H9 (cell line): ENCODE results near the gene SLC2A1. TPM values are rescaled to one million over a fixed set of nuclear protein-coding genes. Genes with fewer than 3 reads are reported as not detected.

Source experiments
- DNase-seq: peaks from one replicate; pipeline ENCODE4 v3.0.0-alpha.2; 2017
- H2AFZ ChIP-seq: one replicate; pipeline ENCODE4 v1.6.1; 2013; ENCODE audit warnings: mild to moderate bottlenecking, low read length, control low read depth, moderate library complexity
- H2AK5ac ChIP-seq: 2 replicates; pipeline ENCODE4 v1.6.1; 2013; ENCODE audit warnings: low read length, control low read depth, mixed read lengths; ENCODE audit not compliant: insufficient read length
- H2BK120ac ChIP-seq: one replicate; pipeline ENCODE4 v1.6.1; 2013; ENCODE audit warnings: low read depth, mild to moderate bottlenecking, low read length, control low read depth, inconsistent platforms; ENCODE audit not compliant: poor library complexity, severe bottlenecking
- H2BK12ac ChIP-seq: 2 replicates; pipeline ENCODE4 v1.6.1; 2013; ENCODE audit warnings: low read length, control low read depth, mixed read lengths, low read depth; ENCODE audit not compliant: insufficient read length
- H2BK15ac ChIP-seq: 2 replicates; pipeline ENCODE4 v1.6.1; 2013; ENCODE audit warnings: low read depth, low read length, control low read depth
- H2BK20ac ChIP-seq: one replicate; pipeline ENCODE4 v1.6.1; 2013; ENCODE audit warnings: low read depth, mild to moderate bottlenecking, low read length, control low read depth, inconsistent platforms; ENCODE audit not compliant: poor library complexity, severe bottlenecking
- H2BK5ac ChIP-seq: 2 replicates; pipeline ENCODE4 v1.6.1; 2013; ENCODE audit warnings: low read length, control low read depth, mixed read lengths; ENCODE audit not compliant: insufficient read length
- H3K14ac ChIP-seq: 2 replicates; pipeline ENCODE4 v1.6.1; 2013; ENCODE audit warnings: low read length, control low read depth; ENCODE audit not compliant: insufficient read depth
- H3K18ac ChIP-seq: 2 replicates; pipeline ENCODE4 v1.6.1; 2013; ENCODE audit warnings: low read depth, mild to moderate bottlenecking, mixed read lengths, low read length, control low read depth; ENCODE audit not compliant: insufficient read length
- H3K23ac ChIP-seq: 2 replicates; pipeline ENCODE4 v1.6.1; 2013; ENCODE audit warnings: low read length, control low read depth, mixed read lengths, low read depth; ENCODE audit not compliant: insufficient read length
- H3K23me2 ChIP-seq: 2 replicates; pipeline ENCODE4 v1.6.1; 2013; ENCODE audit warnings: low read depth, mild to moderate bottlenecking, mixed read lengths, low read length, control low read depth; ENCODE audit not compliant: insufficient read length, poor library complexity, severe bottlenecking
- H3K27ac ChIP-seq: 2 replicates; pipeline ENCODE4 v1.5.1; 2013; ENCODE audit warnings: low read length, control low read depth, mixed read lengths, low read depth; ENCODE audit not compliant: insufficient read length
- H3K27me3 ChIP-seq: 2 replicates; pipeline ENCODE4 v1.6.1; 2013; ENCODE audit warnings: low read length, control low read depth, inconsistent platforms; ENCODE audit not compliant: insufficient read depth
- H3K4ac ChIP-seq: 2 replicates; pipeline ENCODE4 v1.6.1; 2013; ENCODE audit warnings: low read depth, mild to moderate bottlenecking, control low read depth, inconsistent platforms, low read length, moderate library complexity
- H3K4me1 ChIP-seq: 2 replicates; pipeline ENCODE4 v1.6.1; 2013; ENCODE audit warnings: low read length, control low read depth, inconsistent platforms; ENCODE audit not compliant: insufficient read depth
- H3K4me2 ChIP-seq: 2 replicates; pipeline ENCODE4 v1.6.1; 2013; ENCODE audit warnings: low read length, control low read depth, mixed read lengths; ENCODE audit not compliant: insufficient read length, insufficient read depth
- H3K56ac ChIP-seq: 2 replicates; pipeline ENCODE4 v1.6.1; 2013; ENCODE audit warnings: low read depth, mild to moderate bottlenecking, mixed read lengths, low read length, control low read depth; ENCODE audit not compliant: insufficient read length
- H3K79me1 ChIP-seq: 2 replicates; pipeline ENCODE4 v1.6.1; 2013; ENCODE audit warnings: low read depth, mild to moderate bottlenecking, moderate library complexity, low read length, control low read depth, inconsistent platforms; ENCODE audit not compliant: insufficient read depth, poor library complexity, severe bottlenecking
- H3K79me2 ChIP-seq: 2 replicates; pipeline ENCODE4 v1.6.1; 2013; ENCODE audit warnings: low read length, control low read depth, inconsistent platforms; ENCODE audit not compliant: insufficient read depth
- H3K9ac ChIP-seq: 2 replicates; pipeline ENCODE4 v1.6.1; 2013; ENCODE audit warnings: low read length, control low read depth, mixed read lengths; ENCODE audit not compliant: insufficient read length; ENCODE audit errors: extremely low read depth
- H3K9me3 ChIP-seq: one replicate; pipeline ENCODE4 v1.6.1; 2013; ENCODE audit warnings: low read depth, low read length, inconsistent platforms; ENCODE audit not compliant: control insufficient read depth
- H3T11ph ChIP-seq: one replicate; pipeline ENCODE4 v1.6.1; 2013; ENCODE audit warnings: mild to moderate bottlenecking, low read length, control low read depth, inconsistent platforms
- H4K20me1 ChIP-seq: one replicate; pipeline ENCODE4 v1.6.1; 2013; ENCODE audit not compliant: control insufficient read depth, insufficient read length, insufficient read depth
- H4K5ac ChIP-seq: 2 replicates; pipeline ENCODE4 v1.6.1; 2013; ENCODE audit warnings: low read depth, mild to moderate bottlenecking, mixed read lengths, low read length, control low read depth; ENCODE audit not compliant: insufficient read length
- H4K8ac ChIP-seq: replicated peaks from 2 replicates; pipeline ENCODE4 v1.6.1; 2013; ENCODE audit warnings: low read length, control low read depth, mixed read lengths, low read depth; ENCODE audit not compliant: insufficient read length
- H4K91ac ChIP-seq: 2 replicates; pipeline ENCODE4 v1.6.1; 2013; ENCODE audit warnings: low read depth, mild to moderate bottlenecking, moderate library complexity, mixed read lengths, low read length, control low read depth; ENCODE audit not compliant: insufficient read length
- H3K27ac Mint-ChIP-seq, 3 experiments: 2 replicates in 2 of 3; 3 replicates in 1 of 3; pipeline ENCODE4 v1.8.0; 2020 to 2021; ENCODE audit warnings: mixed read lengths in 3 of 3, mild to moderate bottlenecking in 1 of 3, moderate library complexity in 1 of 3
- H3K27me3 Mint-ChIP-seq: 2 replicates; pipeline ENCODE4 v1.8.0; 2021; ENCODE audit warnings: low read depth, mild to moderate bottlenecking, moderate library complexity, mixed read lengths
- H3K36me3 Mint-ChIP-seq, 3 experiments: 2 replicates in 2 of 3; 3 replicates in 1 of 3; pipeline ENCODE4 v1.8.0; 2020 to 2021; ENCODE audit warnings: low read depth in 3 of 3, mixed read lengths in 3 of 3; ENCODE audit not compliant: insufficient read depth in 1 of 3
- H3K4me1 Mint-ChIP-seq, 2 experiments: 2 replicates each; pipeline ENCODE4 v1.8.0; 2020; ENCODE audit warnings: mixed read lengths in 2 of 2
- H3K4me3 Mint-ChIP-seq, 2 experiments: 2 replicates in 1 of 2; 3 replicates in 1 of 2; pipeline ENCODE4 v1.8.0; 2020 to 2021; ENCODE audit warnings: mild to moderate bottlenecking in 2 of 2, mixed read lengths in 2 of 2, moderate library complexity in 1 of 2
- H3K9me3 Mint-ChIP-seq, 2 experiments: 2 replicates in 1 of 2; 3 replicates in 1 of 2; pipeline ENCODE4 v1.8.0; 2020; ENCODE audit warnings: mild to moderate bottlenecking in 2 of 2, mixed read lengths in 2 of 2, moderate library complexity in 1 of 2
- CTCF ChIP-seq: fragments of 200-600 bp; sonication (generic); conservative IDR thresholded peaks from 3 replicates; pipeline ENCODE4 v1.8.0; 2021; ENCODE audit warnings: antibody characterized with exemption, mild to moderate bottlenecking
- WGBS: extraction: QIAGEN DNeasy Blood & Tissue Kit; methylation state at CpG from one replicate; pipeline ENCODE4 v1.1.7; 2013; ENCODE audit warnings: missing lambda C conversion rate, low lambda C conversion rate, mixed read lengths; ENCODE audit not compliant: insufficient read length; ENCODE audit errors: extremely low coverage; 5-methylcytosine and 5-hydroxymethylcytosine counted together
- total RNA-seq: library from RNA; stranded (reverse); gene quantifications from 2 replicates; pipeline ENCODE4 v1.2.1, GENCODE V29; 2021

Gene SLC2A1
- total RNA-seq, 1 experiment from 2014 or later = 186 TPM

DNA sequence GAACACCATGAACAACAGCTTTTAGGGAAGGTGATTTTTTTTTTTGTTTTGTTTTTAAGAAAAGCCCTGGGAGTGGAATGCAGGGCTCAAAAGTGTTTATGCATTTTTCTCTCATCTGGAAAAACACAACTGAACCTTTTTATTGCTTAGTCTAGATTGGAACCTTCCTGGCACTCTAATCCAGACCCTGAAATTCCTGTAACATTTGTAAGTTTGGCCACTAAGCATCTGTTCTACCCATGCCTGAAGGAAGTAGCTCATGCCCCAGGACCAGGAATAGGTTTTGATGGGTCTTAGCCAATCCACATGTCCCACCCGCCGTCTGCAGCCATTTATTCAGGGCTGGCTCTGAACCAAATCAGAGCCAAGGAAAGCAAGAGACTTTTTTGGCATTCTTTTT lies 39.7 kb upstream of the SLC2A1 start:
- Mint-ChIP-seq H3K4me1 (peaks cover 16 to 22% of the 10 kb centered on the region in 2 experiments), H3K27ac (0 out of 7 replicates have a peak overlapping the region, but pooled peaks of 1 of the 3 experiments have one; percentile 24), H3K27me3 (no peaks in the 10 kb centered on the region), H3K4me3 (no peak overlapping the region), H3K9me3 (peaks cover 0 to 1% of the 10 kb centered on the region in 2 experiments; a peak in 1 of 5 replicates), H3K36me3 (peaks cover 0 to 3% (median 2%) of the 10 kb centered on the region in 3 experiments; a peak in 2 of 7 replicates)
- H4K8ac ChIP-seq = no peak overlapping the region
- H3K9ac ChIP-seq = no peak overlapping the region
- no peaks in the 10 kb centered on the region for H3K23me2 ChIP-seq
- H2BK120ac ChIP-seq = no peak overlapping the region
- no peak overlapping the region for H3K18ac ChIP-seq
- H3K4me2 ChIP-seq = no peak overlapping the region
- H2BK20ac ChIP-seq = no peak overlapping the region
- no peak for TF ChIP-seq CTCF
- no peak overlapping the region for H3K56ac ChIP-seq
- H4K20me1 ChIP-seq = no peaks in the 10 kb centered on the region
- no peak overlapping the region for H3K4ac ChIP-seq
- DNase-seq = no peak
- H3K23ac ChIP-seq = no peak overlapping the region
- H2BK5ac ChIP-seq = no peak overlapping the region
- H3K79me2 ChIP-seq = no peaks in the 10 kb centered on the region
- no peak overlapping the region for H2AFZ ChIP-seq
- H3K4me1 ChIP-seq = no peaks in the 10 kb centered on the region; the same call in 1 of the 2 replicates
- H3K14ac ChIP-seq = no peak overlapping the region
- H3K9me3 ChIP-seq = no peaks in the 10 kb centered on the region
- H2AK5ac ChIP-seq = no peak overlapping the region
- H4K5ac ChIP-seq = no peak overlapping the region
- no peak overlapping the region for H2BK12ac ChIP-seq
- WGBS = no CpG with 5 or more reads among the region's 2 CpGs
- no peak overlapping the region for H3K27ac ChIP-seq
- H3K27me3 ChIP-seq = no peaks in the 10 kb centered on the region
- no peak overlapping the region for H4K91ac ChIP-seq
- no peak overlapping the region for H3T11ph ChIP-seq
- no peaks in the 10 kb centered on the region for H3K79me1 ChIP-seq
- H2BK15ac ChIP-seq = no peak overlapping the region
